Activated CD8-positive, alpha-beta memory T cell treated with anti-CD3 and anti-CD28 coated beads for 4 hours (primary cell): ENCODE results near the gene SERPINB5.
A peak's percentile ranks its signal among the peaks of the same experiment; 100 is the strongest.

Experiments
- DNase-seq, 2 donors: peaks; one replicate each; pipeline ENCODE4 v3.0.0-alpha.2; 2020; ENCODE audit warnings: low read depth in 2 of 2

Gene SERPINB5

DNA sequence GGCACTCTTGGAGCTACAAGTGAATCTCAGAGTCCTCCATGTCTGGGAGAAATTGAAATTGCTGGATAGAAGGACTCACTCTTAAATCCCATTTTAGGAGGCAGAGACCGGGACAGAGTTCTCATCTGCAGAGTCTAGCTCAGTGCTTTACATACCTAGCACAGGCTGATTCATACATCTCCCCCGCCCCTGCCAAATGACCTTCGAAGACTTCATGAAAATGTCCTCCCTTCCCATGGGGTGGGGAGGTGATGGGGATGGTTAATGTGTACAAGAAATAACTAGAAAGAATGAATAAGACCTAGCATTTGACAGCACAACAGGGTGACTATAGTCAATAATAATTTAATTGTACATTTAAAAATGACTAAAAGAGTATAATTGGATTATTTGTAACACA, 8.2 kb upstream of the SERPINB5 start:
- no peak for DNase-seq

DNA sequence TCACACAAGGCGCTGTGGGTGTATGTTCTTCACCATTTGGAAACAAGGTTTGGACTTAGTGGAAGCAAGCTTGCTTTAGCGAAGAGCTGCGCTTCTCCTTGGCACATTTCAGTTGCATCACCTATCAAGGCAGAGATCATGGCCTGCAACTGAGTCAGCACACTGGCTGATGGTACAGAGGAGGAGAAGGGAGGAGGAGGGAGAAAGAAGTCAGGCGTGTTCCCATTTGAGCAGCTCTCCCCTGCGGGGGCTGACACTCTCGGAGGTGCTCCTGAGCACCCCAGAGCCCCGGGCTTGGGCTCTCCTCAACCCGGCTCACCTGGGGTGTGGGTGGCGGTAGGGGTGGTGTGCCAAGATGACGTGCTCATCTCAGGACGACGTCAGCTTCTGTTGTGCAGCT, 6.0 kb upstream of the SERPINB5 start:
- no peak for DNase-seq

DNA sequence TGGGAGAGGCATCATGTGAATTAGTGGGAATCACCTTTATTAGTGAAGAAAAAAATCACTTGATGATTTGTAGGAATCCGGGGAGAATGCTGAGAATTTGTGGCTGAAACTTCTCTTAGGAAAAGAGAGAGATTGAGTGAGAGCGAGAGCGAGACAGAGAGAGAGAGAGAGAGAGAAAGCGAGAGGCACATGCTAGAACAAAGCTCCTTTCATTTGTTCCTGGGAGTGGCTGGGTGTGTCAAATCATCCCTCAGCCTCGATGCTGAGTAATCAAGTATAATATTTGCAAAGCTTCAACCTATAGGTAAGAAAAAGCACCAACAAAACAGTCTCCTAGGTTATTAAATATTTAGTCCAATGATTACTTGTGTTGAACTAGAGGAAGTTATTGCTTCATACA, 4.4 kb upstream of the SERPINB5 start:
- DNase-seq = no peak

DNA sequence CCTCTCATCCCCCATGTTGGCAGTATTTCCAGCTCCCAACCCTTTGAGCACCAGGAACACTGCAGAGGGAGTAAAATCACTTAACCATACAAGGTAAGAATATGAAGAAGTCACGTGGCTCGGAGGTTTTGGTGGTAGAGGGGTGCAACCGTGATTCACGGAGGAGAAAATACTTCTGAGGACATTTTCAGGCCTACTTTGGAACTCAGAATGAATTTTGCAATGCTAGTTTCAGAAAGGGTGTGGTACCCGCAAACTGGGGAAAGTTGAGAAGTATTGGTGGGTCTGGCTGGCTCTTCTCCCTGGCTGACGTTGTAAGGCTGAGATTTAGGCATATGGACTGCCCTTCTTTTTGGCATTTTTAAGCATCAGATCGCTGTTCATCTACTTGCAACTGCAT, 442 bp downstream of the SERPINB5 start:
- no peak for DNase-seq

DNA sequence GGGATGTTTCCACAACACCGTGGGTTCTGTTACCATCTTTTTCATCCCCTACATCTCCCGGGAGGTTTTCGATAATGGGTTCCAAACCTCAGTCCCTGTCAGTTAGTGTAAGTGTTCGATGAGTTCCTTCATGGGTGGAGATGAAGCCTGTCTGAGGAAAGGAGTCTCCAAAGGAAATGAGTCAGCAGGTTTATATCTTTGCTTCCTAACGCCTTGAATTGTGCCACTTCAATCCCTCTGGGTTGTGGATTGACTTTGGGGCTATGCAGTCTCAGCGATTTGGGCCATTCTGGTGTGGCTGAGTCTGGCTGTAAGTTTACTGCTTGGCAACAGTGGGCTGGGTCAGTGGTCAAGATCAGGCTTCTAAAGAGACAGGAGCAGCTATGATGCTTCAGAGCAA, 1.2 kb downstream of the SERPINB5 start:
- DNase-seq = no peak

DNA sequence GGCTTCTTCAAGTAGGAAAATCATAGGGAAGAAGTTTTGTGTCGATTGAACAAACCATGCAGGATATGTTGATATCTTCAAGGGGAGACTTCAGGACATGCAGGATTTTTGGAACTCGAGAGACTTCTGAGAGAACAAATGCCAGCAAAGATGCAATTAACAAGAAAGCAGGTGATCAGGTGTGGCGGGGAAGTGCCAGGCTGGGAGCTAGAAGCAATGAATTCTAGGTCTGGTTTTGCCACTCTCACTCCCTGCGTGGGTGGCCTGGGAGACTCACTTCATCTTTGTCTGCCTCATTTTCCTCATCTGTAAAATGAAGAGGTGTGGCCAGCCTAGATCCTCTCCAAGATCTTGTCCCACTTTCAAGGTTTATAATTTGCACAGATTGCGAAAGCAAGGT, 3.1 kb downstream of the SERPINB5 start:
- DNase-seq = no peak

DNA sequence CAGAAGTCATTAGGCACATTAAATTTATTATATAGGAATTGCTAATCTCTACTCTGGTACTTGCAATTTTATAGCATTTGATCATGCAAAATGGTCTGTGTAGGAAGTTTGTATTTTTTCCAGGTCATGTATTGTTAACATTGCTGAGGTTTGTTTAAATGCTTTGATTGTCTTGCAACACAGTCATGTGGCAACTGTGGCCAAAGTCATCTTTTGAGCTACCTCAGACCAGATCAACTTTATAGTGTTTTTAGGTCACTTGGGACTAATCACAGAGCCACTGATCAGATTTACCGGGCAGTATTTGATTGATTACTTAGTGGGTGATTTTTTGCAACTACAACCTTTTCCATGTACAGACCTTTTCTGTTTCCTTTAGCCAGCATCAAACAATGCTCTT, 3.7 kb downstream of the SERPINB5 start:
- no peak for DNase-seq

DNA sequence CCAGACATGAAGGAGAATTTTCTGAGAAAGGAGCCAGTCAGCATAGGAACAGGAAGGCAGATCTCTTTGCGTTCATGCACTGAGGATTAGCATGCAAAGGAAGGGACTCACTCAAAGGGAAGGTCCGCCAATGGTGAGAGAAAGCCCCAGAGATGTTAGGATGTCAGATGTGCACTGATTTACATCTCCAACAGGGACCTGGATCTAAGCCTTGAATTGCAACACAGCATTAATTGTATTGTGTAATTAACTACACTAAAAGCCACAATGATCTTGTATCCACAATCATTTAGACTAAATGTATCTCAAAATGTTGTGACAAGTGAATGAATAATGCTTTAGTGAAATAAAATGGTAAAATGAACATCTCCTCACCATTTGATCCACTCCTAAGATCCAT, 4.2 kb downstream of the SERPINB5 start:
- no peak for DNase-seq

DNA sequence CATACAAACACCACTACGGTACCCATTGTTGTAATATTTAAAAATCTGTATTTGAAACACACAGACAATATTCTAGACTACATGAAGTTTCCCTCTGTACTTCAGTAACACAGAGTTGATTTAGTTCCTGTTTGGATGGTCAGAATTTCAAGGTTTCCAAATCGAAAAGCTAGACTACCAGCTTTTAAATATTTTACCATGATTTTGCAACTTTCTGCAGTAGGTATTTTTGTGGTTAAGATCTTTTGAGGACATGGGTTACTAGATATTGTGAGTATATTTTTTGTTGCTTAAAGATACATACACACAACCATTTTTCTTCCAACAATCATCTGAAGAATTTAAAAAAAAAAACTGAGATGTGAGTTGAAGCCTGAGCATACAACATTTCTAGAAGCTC, 10.9 kb downstream of the SERPINB5 start:
- no peak for DNase-seq

DNA sequence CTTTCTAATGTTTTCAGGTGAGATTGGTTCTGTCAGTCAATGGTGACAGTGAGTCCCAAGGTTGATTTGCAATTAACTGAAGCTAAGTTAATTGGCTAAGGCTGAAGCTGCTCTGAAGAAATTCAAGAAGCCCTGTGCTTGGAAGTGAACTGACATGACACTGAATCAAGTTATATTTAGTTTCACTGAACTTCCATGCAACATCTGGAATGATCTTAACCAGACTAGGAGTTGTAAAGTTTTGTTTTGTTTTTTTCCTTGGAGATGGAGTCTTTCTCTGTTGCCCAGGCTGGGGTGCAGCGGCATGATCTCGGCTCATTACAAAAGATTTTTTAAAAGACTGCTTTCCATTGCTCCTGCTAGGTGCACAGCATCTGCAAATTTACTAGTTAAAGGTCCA, 11.4 kb downstream of the SERPINB5 start:
- DNase-seq = no peak

DNA sequence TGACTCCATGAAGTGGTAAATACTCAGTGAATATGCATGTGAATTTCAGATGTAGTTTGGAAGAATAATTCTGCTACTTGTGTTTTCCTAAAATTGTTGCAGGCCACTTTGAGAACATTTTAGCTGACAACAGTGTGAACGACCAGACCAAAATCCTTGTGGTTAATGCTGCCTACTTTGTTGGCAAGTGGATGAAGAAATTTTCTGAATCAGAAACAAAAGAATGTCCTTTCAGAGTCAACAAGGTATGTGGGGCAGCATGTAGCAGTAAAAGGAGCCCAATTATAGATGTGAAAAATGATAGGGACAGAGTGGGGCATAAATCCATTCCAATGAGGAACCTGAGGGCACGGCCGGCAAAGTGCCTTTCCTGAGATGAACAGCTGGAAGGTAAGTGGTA, 16.1 kb downstream of the SERPINB5 start:
- no peak for DNase-seq

DNA sequence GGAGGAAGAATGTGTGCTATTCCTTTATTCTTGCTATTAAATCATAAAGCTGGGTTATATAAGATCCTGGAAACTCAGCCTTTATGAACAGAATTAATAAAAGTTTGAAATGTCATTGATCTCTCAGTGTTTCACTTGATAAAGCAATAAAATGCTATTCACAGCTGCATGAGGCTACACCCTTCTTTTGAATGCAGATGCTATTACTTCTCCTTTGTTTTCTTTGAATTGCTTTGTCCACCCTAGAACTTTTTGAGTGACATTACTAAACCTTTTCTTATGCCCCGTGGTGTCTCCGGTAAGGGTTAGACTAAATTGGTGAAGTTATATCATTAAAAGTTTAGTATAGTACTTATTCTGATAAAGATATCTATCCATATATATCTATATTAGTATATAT, 18.9 kb downstream of the SERPINB5 start:
- no peak for DNase-seq

DNA sequence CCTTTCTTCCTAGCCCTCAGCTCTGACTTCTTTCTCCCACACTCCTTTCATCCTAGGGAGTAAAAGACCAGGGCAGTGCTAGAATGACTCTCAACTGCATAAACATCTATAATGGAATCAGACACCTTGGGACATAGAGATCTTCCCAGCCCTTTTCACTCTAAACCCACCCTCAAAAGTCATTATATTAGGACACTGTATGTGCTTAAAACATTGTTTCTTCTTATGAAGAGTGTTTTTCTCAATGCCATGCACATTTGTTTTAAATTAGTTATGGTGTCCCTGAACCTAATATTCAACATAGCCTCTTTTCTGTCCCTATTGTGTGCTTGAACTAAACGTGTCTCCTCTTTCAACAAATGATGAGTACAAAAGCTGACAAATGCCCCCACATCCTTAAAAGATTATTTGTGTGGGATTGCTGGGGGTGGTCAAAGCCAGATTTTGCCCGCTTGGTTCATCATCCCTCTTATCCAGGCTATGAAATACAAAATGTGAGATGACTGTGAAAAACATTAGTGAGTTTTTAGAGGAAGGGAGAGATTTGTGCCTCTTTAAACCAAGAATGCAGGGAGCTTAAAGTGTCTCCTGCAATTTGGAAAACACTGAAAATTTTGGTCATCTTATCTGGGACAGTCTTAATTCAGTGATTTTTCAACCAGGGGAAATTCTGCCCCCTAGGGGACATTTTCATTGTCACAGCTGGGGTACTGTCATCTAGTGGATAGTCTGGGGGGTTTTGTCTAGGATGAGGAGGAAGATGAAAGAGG, 29.0 kb downstream of the SERPINB5 start:
- DNase-seq = no peak

DNA sequence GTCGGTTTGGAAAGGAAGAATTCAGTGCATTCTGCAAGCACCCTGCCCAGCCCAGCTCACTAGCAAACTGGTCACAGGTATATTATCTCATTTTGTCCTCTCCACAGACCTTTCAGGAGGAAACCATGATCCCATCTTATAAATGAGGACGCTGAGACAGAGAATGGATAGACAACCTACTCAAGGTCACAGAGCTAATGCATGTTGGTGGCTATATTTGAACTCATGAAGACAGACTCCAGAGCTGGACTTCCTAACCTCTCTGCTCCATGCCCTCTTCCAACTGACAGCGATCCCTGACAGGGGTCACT, 29.5 kb downstream of the SERPINB5 start:
- no peak for DNase-seq

DNA sequence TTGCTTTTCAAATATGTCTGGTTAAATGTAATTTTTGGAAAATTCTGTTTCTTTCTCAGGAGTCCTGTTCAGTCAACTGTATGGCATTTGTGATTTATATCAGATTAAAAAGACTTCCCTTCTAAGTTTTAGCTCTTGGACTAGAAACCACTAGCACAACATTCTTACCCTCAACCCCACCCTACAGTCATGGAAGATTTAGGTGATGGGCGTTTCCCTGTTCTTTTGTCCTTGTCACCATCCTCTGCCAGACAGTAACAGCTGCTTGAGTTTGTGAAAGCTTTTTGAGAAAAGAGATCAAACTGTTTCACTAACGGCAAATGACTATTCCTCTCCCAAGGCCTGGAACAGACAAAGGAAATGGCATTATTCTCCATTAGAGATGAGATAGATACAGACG, 31.8 kb downstream of the SERPINB5 start:
- DNase-seq = no peak

DNA sequence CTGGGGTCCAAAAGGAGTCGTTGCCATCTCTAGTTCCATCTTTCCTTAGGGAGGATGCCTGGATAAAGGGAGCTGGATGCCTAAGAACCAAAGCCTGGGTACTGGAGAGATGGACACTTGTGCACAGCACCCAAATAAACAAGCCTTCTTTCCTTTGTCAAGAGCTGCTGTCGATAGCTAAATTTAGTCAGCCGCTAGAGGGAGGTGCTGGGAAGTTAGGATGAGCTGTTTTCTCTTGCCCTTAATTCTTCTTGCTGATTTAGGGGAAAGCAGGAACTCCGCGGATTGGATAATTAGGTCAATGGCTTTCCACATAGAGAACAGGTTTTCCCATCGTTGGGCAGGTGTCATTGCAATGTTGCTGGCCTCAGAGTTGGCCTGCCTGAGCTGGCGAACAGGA, 34.5 kb downstream of the SERPINB5 start:
- DNase-seq = no peak

DNA sequence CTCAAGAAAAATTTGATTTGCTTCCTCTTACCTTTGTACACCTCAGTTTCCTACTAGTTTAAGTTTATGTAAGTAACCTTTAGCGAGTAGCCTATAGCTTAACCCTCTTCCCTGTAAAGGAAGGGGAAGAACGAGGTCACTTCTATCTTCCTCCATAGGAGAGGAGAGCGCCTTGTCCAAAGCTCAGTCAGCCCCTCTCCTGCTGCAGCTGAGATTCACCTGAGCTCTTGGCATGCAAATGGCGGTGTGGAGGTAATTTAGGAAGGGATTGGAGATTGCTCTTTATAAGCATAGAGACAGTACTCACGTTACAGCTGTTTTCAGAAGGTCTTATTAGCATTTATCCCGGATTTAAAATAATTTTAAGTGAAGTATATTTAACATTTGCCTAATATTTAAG, 37.6 kb downstream of the SERPINB5 start:
- DNase-seq = no peak

DNA sequence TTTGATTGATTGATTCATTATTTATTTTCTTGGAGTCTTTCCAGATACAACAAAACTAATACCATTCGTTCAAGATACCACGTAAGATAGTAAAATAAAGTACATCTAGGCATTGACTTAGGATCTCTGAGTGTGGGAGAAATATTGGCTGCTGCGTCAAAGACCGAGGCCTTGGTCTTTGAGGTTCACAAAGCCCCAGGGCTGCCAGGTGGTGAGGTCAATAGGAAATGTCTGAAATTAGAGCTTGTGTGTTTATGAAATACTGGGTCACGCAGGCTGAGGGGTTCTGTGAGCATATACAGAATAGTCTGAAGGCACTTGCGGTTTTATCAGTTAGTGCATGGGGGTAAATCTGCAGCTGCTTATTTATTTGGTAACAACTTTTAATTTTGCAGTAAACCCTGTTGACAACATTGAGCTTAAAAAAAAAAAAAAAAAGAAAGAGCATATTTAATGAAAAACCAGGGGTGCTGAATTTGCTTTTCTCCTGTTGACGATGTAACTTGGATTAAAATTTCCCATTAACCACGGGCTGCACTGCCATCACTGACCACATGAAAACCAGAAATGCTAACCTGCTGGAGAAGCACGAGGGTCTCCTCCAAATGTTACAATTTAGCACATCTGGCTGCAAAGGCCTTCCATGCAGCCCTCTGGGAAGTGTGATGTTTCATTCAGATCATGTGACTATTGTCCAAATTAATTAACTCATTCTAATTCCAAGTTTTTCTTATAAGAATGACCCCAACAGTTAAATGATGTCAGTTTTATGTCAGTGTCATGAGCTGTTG, 38.3 kb downstream of the SERPINB5 start:
- no peak for DNase-seq

DNA sequence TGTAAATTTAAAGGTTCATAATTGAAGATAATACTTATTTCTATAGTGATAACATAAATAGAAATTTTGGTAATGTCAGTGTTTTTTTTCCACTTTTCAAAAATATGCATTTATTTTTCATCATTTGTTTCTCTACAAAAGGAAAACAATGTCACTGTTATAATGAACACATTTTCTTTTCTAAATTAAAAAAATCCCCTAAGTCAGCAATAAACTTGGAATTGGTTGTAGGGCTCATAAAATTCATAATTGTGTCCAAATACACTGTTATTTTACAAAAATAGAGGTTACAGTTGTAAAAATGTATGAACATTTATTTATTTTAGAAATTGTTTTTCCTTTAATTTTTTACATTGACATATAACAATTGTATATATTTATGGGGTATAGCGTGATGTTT, 39.0 kb downstream of the SERPINB5 start:
- no peak for DNase-seq

DNA sequence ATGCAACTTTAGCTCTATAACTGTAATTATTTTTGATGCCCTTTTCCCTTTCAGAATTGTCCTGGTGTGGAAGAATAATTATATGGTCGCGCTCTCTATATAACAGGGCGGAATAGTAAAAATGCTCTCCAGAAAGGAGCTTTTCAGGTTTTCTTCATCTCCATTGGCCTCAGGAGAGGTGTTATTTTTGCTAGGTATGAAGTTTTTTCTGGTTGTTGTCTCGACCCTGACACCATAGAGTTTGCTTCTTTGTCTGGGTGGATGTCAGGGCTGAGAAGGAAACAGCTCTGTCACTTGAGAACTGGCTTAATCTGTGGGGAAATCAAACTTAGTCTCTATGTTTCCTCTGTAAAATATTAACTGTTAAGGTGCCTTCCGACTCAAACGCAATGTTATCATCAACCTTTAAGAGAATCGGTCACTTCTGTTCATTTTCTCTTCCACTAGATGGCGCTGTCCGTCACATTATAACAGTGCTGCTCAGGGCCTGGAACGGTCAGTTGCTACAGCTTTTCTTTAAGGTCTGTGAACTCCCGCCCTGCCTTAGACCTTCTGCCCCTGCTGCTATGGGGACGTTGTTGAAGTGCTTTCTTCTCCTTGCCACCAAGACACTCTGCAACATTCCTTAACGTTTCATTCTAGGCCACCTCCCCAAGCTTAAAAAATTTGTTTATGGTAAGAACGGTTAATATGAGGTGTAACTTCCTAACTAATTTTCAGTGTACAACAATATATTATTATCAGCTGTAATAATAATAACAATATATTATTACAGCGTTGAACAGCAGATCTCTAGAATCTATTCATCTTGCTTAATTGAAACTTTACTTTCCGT, 41.6 kb downstream of the SERPINB5 start:
- peak in 1 of 2 donors; percentile 7 for DNase-seq

DNA sequence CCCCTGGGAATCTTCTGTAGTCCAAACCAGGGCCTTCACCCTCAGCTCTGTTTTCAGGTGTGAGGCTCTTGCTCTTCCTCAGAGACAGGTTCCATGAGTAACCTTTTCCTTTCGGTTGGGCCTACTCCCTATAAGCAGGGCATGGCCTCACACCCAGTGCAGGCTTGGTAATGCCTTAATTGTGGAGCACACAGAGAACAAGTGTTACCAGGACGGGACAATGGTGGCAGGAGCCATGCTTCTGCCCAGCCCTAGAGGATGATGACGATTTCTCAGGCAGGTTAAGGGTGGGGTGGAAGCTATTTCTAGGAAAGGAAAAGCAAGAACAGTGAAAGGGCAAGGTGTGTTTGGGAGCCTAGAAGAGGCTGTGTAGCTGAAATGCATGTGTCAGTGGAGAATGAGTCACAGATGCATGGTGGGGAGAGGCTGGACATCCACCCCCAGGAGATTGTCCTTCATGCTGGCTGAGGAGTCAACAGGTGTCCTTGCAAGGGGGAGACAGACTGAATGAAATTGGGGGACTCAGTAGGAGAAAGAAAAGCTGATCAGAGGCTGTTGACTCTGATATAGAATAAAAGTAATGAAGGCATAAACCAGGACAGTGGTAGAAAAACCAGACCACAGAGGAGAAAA, 43.4 kb downstream of the SERPINB5 start:
- DNase-seq = no peak

DNA sequence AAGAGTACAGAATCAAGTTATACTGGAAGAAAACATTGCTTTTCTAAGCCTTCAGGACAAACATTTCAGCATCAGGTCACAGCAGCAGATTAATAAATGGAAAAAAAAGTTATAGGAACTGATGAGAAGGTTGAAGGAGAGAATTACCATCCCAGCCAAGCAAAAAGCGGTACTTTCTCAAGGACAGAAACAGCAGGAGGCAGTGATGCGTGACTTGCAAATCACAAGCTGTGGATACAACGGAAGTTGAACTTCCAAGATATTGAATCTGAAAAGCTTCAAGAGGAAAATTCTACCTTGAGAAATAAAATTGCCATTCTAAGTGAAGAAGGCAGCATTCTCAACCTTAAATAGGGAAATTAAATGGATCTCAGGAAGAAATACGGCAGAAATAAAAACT, 46.9 kb downstream of the SERPINB5 start:
- DNase-seq = no peak
